HepG2 (cell line): Measurements from ENCODE around the gene KIAA1328.

ENCODE experiments used
- CREM ChIP-seq, 2 experiments: sonication (generic) in 1 of 2; formaldehyde crosslinking in 1 of 2; IDR thresholded peaks; 2 replicates each; pipeline versions ENCODE4 v1.4.0 to v1.6.1; 2016 to 2020; ENCODE audit warnings: antibody characterized with exemption in 1 of 2, mild to moderate bottlenecking in 1 of 2, missing genetic modification reagents in 1 of 2
- ESRRA ChIP-seq: sonication (generic); formaldehyde crosslinking; IDR thresholded peaks from 2 replicates; pipeline ENCODE4 v1.5.1; 2020; ENCODE audit warnings: mild to moderate bottlenecking, low read depth, missing genetic modification reagents
- ETV5 ChIP-seq: IDR thresholded peaks from 2 replicates; pipeline ENCODE4 v1.6.1; 2018; ENCODE audit warnings: missing biosample characterization, missing genetic modification reagents, inconsistent platforms, borderline replicate concordance
- GABPB1 ChIP-seq: IDR thresholded peaks from 2 replicates; pipeline ENCODE4 v1.6.1; 2016; ENCODE audit warnings: mild to moderate bottlenecking, missing genetic modification reagents, moderate library complexity, missing compliant biosample characterization
- MAFK ChIP-seq, 2 experiments: IDR thresholded peaks in 1 of 2; conservative IDR thresholded peaks in 1 of 2; 2 replicates each; pipeline ENCODE4 v1.6.1; 2011; ENCODE audit warnings: improper control_type of control experiment in 2 of 2, low read length in 2 of 2
- MIER3 ChIP-seq: IDR thresholded peaks from 2 replicates; pipeline ENCODE4 v1.6.1; 2016; ENCODE audit warnings: missing compliant biosample characterization, borderline replicate concordance
- SP4 ChIP-seq: sonication (generic); formaldehyde crosslinking; IDR thresholded peaks from 2 replicates; pipeline ENCODE4 v1.8.1; 2023; ENCODE audit warnings: mild to moderate bottlenecking, missing genetic modification reagents
- ZNF460 ChIP-seq: sonication (generic); formaldehyde crosslinking; IDR thresholded peaks from 2 replicates; pipeline ENCODE4 v1.5.1; 2020; ENCODE audit warnings: missing genetic modification reagents, mild to moderate bottlenecking, borderline replicate concordance
- TF ChIP-seq, protein P1 (sequence below): IDR thresholded peaks from 2 replicates; pipeline ENCODE4 v1.6.1; 2012; ENCODE audit warnings: inconsistent platforms
- TF ChIP-seq, protein P2 (sequence below): sonication (generic); formaldehyde crosslinking; IDR thresholded peaks from 2 replicates; pipeline ENCODE4 v1.9.0; 2021; ENCODE audit warnings: missing genetic modification reagents, borderline replicate concordance

DNA sequence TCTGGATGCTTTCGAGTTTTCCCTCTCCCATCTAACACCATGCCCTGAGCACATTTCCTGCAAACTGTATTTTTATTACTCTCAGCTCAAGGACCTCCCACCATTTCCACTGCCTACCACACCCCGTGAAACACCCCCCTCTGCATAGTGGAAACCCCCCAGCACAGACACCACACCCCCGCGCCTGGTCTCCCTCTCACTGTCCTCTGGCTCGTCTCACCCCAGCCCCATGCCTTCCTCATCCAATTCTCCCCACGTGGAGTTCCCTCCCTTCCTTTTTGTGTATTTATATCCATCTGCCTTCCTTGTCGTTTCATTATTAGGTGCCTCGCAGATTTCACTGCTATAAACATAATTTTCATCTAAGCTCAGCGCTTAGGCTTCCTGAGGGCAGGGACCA lies 429.2 kb downstream of the KIAA1328 start:
- TF ChIP-seq ETV5: no peak
- no peak for TF ChIP-seq MIER3
- no peak for TF ChIP-seq SP4 (CRISPR knock-in tag)
- TF ChIP-seq, protein P1, sequence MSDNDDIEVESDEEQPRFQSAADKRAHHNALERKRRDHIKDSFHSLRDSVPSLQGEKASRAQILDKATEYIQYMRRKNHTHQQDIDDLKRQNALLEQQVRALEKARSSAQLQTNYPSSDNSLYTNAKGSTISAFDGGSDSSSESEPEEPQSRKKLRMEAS: no peak
- TF ChIP-seq MAFK (conservative IDR thresholded peaks at IDR 0.05 in 1 of 2, IDR thresholded peaks at IDR 0.05 in 1 of 2; ENCODE audit: low read length in 2 of 2): no peak
- no peak for TF ChIP-seq ZNF460 (CRISPR knock-in tag)
- no peak for TF ChIP-seq CREM (IDR thresholded peaks at IDR 0.05)
- TF ChIP-seq CREM (CRISPR knock-in tag; IDR thresholded peaks at IDR 0.05): no peak
- TF ChIP-seq ESRRA (CRISPR knock-in tag): no peak
- no peak for TF ChIP-seq GABPB1 (CRISPR knock-in tag)
- TF ChIP-seq, protein P2, sequence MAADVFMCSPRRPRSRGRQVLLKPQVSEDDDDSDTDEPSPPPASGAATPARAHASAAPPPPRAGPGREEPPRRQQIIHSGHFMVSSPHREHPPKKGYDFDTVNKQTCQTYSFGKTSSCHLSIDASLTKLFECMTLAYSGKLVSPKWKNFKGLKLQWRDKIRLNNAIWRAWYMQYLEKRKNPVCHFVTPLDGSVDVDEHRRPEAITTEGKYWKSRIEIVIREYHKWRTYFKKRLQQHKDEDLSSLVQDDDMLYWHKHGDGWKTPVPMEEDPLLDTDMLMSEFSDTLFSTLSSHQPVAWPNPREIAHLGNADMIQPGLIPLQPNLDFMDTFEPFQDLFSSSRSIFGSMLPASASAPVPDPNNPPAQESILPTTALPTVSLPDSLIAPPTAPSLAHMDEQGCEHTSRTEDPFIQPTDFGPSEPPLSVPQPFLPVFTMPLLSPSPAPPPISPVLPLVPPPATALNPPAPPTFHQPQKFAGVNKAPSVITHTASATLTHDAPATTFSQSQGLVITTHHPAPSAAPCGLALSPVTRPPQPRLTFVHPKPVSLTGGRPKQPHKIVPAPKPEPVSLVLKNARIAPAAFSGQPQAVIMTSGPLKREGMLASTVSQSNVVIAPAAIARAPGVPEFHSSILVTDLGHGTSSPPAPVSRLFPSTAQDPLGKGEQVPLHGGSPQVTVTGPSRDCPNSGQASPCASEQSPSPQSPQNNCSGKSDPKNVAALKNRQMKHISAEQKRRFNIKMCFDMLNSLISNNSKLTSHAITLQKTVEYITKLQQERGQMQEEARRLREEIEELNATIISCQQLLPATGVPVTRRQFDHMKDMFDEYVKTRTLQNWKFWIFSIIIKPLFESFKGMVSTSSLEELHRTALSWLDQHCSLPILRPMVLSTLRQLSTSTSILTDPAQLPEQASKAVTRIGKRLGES (CRISPR knock-in tag): no peak
